Natural killer cell (primary cell): ENCODE data around the gene FHIT. TPM values are rescaled to one million over a fixed set of nuclear protein-coding genes. Genes with fewer than 3 reads are reported as not detected.

ENCODE experiments used
- ATAC-seq, 3 donors: fragments of 150-1000 bp in 2 of 3; fragments of 200-7000 bp in 1 of 3; cut with Tn5 transposase; 1 replicate in 1 of 3; 2 replicates in 2 of 3; pipeline ENCODE4 v1.10.0; 2021; ENCODE audit warnings: mild to moderate bottlenecking in 2 of 3, moderate library complexity in 2 of 3
- DNase-seq, 2 donors: peaks; one replicate each; pipeline versions ENCODE4 v3.0.0 to v3.0.0-alpha.2; 2013 to 2021; ENCODE audit warnings: mixed read lengths in 1 of 2
- H3K27ac ChIP-seq: one replicate; pipeline ENCODE4 v1.5.1; 2013; ENCODE audit warnings: mild to moderate bottlenecking, low read length
- H3K27me3 ChIP-seq: one replicate; pipeline ENCODE4 v1.6.1; 2013; ENCODE audit warnings: low read length; ENCODE audit not compliant: control insufficient read depth, insufficient read depth
- H3K36me3 ChIP-seq: one replicate; pipeline ENCODE4 v1.6.1; 2013; ENCODE audit warnings: low read length; ENCODE audit not compliant: control insufficient read depth, insufficient read depth
- H3K4me1 ChIP-seq: one replicate; pipeline ENCODE4 v1.6.1; 2013; ENCODE audit warnings: low read length; ENCODE audit not compliant: control insufficient read depth, insufficient read depth
- H3K4me3 ChIP-seq: one replicate; pipeline ENCODE4 v1.5.1; 2013; ENCODE audit warnings: low read length
- H3K9me3 ChIP-seq: one replicate; pipeline ENCODE4 v1.6.1; 2013; ENCODE audit warnings: low read length; ENCODE audit not compliant: control insufficient read depth, insufficient read depth
- H3K27ac Mint-ChIP-seq, 2 donors: one replicate each; pipeline ENCODE4 v1.8.0; 2022; ENCODE audit warnings: mild to moderate bottlenecking in 2 of 2, mixed read lengths in 2 of 2, moderate library complexity in 1 of 2
- H3K27me3 Mint-ChIP-seq, 2 donors: one replicate each; pipeline ENCODE4 v1.8.0; 2022; ENCODE audit warnings: low read depth in 2 of 2, mixed read lengths in 2 of 2
- H3K36me3 Mint-ChIP-seq: one replicate; pipeline ENCODE4 v1.8.0; 2022; ENCODE audit warnings: mixed read lengths
- H3K4me1 Mint-ChIP-seq, 2 donors: one replicate each; pipeline ENCODE4 v1.8.0; 2022; ENCODE audit warnings: mixed read lengths in 2 of 2
- H3K4me3 Mint-ChIP-seq: one replicate; pipeline ENCODE4 v1.8.0; 2022; ENCODE audit warnings: mild to moderate bottlenecking, moderate library complexity, mixed read lengths
- H3K9me3 Mint-ChIP-seq, 2 donors: one replicate each; pipeline ENCODE4 v1.8.0; 2022; ENCODE audit warnings: mixed read lengths in 2 of 2
- WGBS: methylation state at CpG from one replicate; pipeline ENCODE4 v1.1.7; 2013; ENCODE audit warnings: missing lambda C conversion rate; ENCODE audit not compliant: insufficient coverage; 5-methylcytosine and 5-hydroxymethylcytosine counted together
- intact Hi-C: fragments of 100-400 bp; cut with micrococcal nuclease; formaldehyde crosslinking; loops from one replicate; pipeline ENCODE4 v1.14.2; 2022
- total RNA-seq, 4 donors: library from RNA; stranded (reverse); fragments of 120-200 nt in 1 of 4; gene quantifications; one replicate each; pipeline versions ENCODE4 v1.2.3 to v1.2.4, GENCODE V29; 2013 to 2022
- TF ChIP-seq, protein P1 (sequence below): fragments of 200-600 bp; IDR thresholded peaks from one replicate; pipeline ENCODE4 v1.8.0; 2022; ENCODE audit warnings: antibody characterized with exemption

The FHIT gene
- total RNA-seq, 3 donors from 2014 or later (not counting 1 experiment from before 2014, with no cell fraction given): 2.7 to 6.1 (median 3.3) TPM

DNA sequence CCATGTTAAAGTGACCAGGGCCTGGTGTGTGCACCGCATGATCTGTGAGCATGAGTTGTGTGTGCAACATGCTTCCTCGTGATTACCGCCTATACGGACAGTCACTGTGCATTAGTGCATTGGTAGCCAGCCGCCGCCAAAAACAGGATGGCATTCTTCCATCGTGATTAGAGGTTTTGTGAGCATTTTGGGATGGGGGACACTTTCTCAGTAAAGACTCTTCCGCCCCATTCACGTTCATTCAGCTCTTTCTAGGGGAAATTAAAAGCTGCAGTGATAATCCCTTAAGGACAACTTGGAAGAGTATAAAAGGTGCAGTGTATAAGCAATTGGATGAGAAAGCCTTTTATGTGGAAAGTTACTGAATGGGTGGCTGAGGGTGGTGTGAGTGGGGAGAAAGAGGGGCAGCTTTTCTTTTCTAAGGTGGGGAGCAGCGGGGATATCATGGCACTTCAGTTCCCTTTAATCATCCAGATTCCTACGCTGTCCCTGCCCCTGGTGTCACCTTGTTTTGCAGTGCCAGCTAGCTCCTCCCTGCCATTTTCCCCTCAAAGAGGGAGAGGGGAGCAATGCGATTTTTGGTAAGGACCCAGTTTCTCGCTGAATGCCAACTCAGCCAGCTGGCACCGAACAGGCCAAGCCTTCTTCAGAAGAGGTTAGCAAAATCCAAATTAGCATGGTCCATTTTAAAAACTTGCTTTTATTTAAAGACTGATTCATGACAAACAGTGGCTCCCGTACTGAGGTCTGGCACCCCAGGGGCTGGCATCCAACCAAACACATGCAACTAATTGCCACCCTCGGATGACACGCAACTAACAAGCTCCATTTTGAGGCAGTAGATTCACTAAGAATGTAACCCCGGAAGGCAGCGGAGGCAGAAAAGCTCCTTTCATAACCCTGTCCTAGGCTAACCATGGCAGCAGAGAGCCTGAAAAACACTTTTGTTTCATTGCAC, 447.8 kb downstream of the FHIT start:
- H3K4me3 Mint-ChIP-seq: no peak overlapping the region
- no peaks in the 10 kb centered on the region for H3K4me1 ChIP-seq
- intact Hi-C loops: no loop called here
- TF ChIP-seq, protein P1, sequence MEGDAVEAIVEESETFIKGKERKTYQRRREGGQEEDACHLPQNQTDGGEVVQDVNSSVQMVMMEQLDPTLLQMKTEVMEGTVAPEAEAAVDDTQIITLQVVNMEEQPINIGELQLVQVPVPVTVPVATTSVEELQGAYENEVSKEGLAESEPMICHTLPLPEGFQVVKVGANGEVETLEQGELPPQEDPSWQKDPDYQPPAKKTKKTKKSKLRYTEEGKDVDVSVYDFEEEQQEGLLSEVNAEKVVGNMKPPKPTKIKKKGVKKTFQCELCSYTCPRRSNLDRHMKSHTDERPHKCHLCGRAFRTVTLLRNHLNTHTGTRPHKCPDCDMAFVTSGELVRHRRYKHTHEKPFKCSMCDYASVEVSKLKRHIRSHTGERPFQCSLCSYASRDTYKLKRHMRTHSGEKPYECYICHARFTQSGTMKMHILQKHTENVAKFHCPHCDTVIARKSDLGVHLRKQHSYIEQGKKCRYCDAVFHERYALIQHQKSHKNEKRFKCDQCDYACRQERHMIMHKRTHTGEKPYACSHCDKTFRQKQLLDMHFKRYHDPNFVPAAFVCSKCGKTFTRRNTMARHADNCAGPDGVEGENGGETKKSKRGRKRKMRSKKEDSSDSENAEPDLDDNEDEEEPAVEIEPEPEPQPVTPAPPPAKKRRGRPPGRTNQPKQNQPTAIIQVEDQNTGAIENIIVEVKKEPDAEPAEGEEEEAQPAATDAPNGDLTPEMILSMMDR: no peak
- no peaks in the 10 kb centered on the region for H3K27me3 ChIP-seq
- no peaks in the 10 kb centered on the region for H3K36me3 ChIP-seq
- no peaks in the 10 kb centered on the region for H3K36me3 Mint-ChIP-seq
- DNase-seq (no peak), ATAC-seq (no peak)
- H3K27ac ChIP-seq: no peak overlapping the region
- no peak overlapping the region for H3K27ac Mint-ChIP-seq
- H3K9me3 Mint-ChIP-seq: peaks cover 2% of the 10 kb centered on the region in 2 donors
- WGBS: 96% methylated on average over 19 of the region's 19 CpGs
- H3K9me3 ChIP-seq: no peaks in the 10 kb centered on the region
- no peaks in the 10 kb centered on the region for H3K4me1 Mint-ChIP-seq
- H3K4me3 ChIP-seq: no peak overlapping the region
- H3K27me3 Mint-ChIP-seq: no peaks in the 10 kb centered on the region

DNA sequence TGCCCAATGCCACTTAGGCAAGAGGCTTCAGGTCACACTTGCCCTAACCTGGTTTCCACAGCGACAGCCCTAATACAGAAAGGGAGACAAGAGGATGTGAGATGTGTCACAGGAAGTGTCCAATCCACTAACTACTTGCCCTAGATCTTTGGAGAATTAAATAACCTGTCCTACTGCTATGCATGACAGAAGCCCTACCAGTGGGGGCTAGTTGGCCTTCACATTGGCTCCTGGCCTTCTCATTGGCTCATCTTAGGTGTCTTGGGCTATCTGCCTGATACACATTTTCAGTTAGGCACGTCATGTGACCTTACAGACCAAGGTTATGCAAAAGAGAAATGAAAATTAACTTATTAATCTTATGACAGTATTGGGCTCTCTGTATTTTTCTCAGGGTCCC, 449.9 kb downstream of the FHIT start:
- intact Hi-C loops: no loop called here
- TF ChIP-seq, protein P1: no peak
- WGBS: 90% methylated on average over 2 of the region's 2 CpGs
- no peaks in the 10 kb centered on the region for H3K36me3 ChIP-seq
- no peak overlapping the region for H3K27ac ChIP-seq
- no peaks in the 10 kb centered on the region for H3K4me1 ChIP-seq
- Mint-ChIP-seq H3K4me1 (no peaks in the 10 kb centered on the region), H3K36me3 (no peaks in the 10 kb centered on the region), H3K9me3 (peaks cover 2% of the 10 kb centered on the region in 2 donors), H3K4me3 (no peak overlapping the region), H3K27ac (no peak overlapping the region), H3K27me3 (no peaks in the 10 kb centered on the region)
- no peaks in the 10 kb centered on the region for H3K9me3 ChIP-seq
- no peak overlapping the region for H3K4me3 ChIP-seq
- DNase-seq (no peak), ATAC-seq (no peak)
- H3K27me3 ChIP-seq: no peaks in the 10 kb centered on the region

DNA sequence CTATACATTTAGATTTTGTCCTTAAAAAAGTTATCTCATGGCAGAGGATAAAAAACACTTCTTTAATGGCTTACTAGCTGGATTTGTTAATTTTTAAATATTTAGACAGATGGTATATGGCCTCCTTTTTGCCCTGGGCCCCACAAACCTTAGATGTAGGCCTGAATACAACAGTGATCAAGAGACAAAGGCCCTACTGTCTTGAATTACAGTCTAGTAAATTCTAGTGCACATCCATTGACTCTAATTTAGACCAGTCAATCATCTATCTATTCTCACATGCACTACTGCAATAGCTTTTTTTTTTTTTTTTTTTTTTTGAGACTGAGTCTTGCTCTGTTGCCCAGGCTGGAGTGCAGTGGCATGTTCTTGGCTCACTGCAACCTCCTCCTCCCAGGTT, 452.8 kb downstream of the FHIT start:
- Mint-ChIP-seq H3K4me1 (no peaks in the 10 kb centered on the region), H3K36me3 (no peaks in the 10 kb centered on the region), H3K27me3 (no peaks in the 10 kb centered on the region), H3K27ac (no peak overlapping the region), H3K9me3 (peaks cover 2% of the 10 kb centered on the region in 2 donors), H3K4me3 (no peak overlapping the region)
- no peak for ATAC-seq
- Histone ChIP-seq H3K27me3 (no peaks in the 10 kb centered on the region), H3K27ac (no peak overlapping the region), H3K9me3 (no peaks in the 10 kb centered on the region), H3K36me3 (no peaks in the 10 kb centered on the region), H3K4me3 (no peak overlapping the region), H3K4me1 (no peaks in the 10 kb centered on the region)
- DNase-seq: no peak
- intact Hi-C loops: no loop called here
- TF ChIP-seq, protein P1: no peak
